Central memory CD4-positive, alpha-beta T cell (primary cell): ENCODE results near the gene MZT2B.
"Not testable (repeated sequence)": the region's sequence is repeated elsewhere in the genome, so short reads cannot be mapped to it uniquely, and the experiment has no call there.

Experiments used
- DNase-seq: peaks from one replicate; pipeline ENCODE4 v3.0.0; 2022

The MZT2B gene

GRCh38 chr2:130152816-130153595 is 29.1 kb upstream of the MZT2B start:
- DNase-seq: no peak

GRCh38 chr2:130153721-130154422 is 28.2 kb upstream of the MZT2B start:
- DNase-seq: not testable (repeated sequence)

GRCh38 chr2:130154423-130154770 is 27.7 kb upstream of the MZT2B start:
- not testable (repeated sequence) for DNase-seq

- DNase-seq: no peak
Observed at GRCh38 chr2:130154773-130155765, 27.0 kb upstream of the MZT2B start.

GRCh38 chr2:130155956-130156623 is 26.0 kb upstream of the MZT2B start:
- DNase-seq: not testable (repeated sequence)

- DNase-seq: no peak
Observed at GRCh38 chr2:130156624-130157004, 25.4 kb upstream of the MZT2B start.

- not testable (repeated sequence) for DNase-seq
Observed at GRCh38 chr2:130157354-130157753, 24.7 kb upstream of the MZT2B start.

- DNase-seq: not testable (repeated sequence)
Observed at GRCh38 chr2:130157825-130158514, 24.1 kb upstream of the MZT2B start.

GRCh38 chr2:130158631-130159030 is 23.4 kb upstream of the MZT2B start:
- DNase-seq: no peak

GRCh38 chr2:130159376-130159775 is 22.7 kb upstream of the MZT2B start:
- not testable (repeated sequence) for DNase-seq

GRCh38 chr2:130160131-130160530 is 21.9 kb upstream of the MZT2B start:
- DNase-seq: no peak

- DNase-seq: not testable (repeated sequence)
Observed at GRCh38 chr2:130160838-130161705, 21.0 kb upstream of the MZT2B start.

- not testable (repeated sequence) for DNase-seq
Observed at GRCh38 chr2:130162486-130162885, 19.6 kb upstream of the MZT2B start.

GRCh38 chr2:130162968-130163367 is 19.1 kb upstream of the MZT2B start:
- DNase-seq: no peak

GRCh38 chr2:130165293-130166016 is 16.6 kb upstream of the MZT2B start:
- DNase-seq: no peak

- DNase-seq: not testable (repeated sequence)
Observed at GRCh38 chr2:130166611-130167010, 15.5 kb upstream of the MZT2B start.

GRCh38 chr2:130169163-130169562 is 12.9 kb upstream of the MZT2B start:
- not testable (repeated sequence) for DNase-seq

- DNase-seq: no peak
Observed at GRCh38 chr2:130169896-130170295, 12.2 kb upstream of the MZT2B start.

GRCh38 chr2:130174866-130175265 is 7.2 kb upstream of the MZT2B start:
- DNase-seq: not testable (repeated sequence)
